Bone marrow (tissue), 2 donors: Measurements from ENCODE around the gene BSX.

Experiments used
- DNase-seq, 2 donors: peaks; one replicate each; lab custom pipeline; 2025; lab: John Stamatoyannopoulos, UW

BSX gene

GRCh38 chr11:122954455-122954854 lies 27.2 kb downstream of the BSX start:
- no peak for DNase-seq

GRCh38 chr11:122951211-122951610 lies 30.4 kb downstream of the BSX start:
- no peak for DNase-seq

GRCh38 chr11:122938557-122938956 lies 43.1 kb downstream of the BSX start:
- no peak for DNase-seq

- no peak for DNase-seq
Observed at GRCh38 chr11:122937983-122938382, 43.7 kb downstream of the BSX start.

GRCh38 chr11:122933416-122933815 lies 48.2 kb downstream of the BSX start:
- no peak for DNase-seq

- no peak for DNase-seq
Observed at GRCh38 chr11:122931510-122931909, 50.1 kb downstream of the BSX start.
